ENCODE data around the gene ADAM8. TPM values are rescaled to one million over a fixed set of nuclear protein-coding genes. Genes with fewer than 3 reads are reported as not detected.

Gene ADAM8
- total RNA-seq, 3 donors from 2014 or later (not counting 1 experiment from before 2014, with no cell fraction given), result 357 to 682 (median 425) TPM

DNA sequence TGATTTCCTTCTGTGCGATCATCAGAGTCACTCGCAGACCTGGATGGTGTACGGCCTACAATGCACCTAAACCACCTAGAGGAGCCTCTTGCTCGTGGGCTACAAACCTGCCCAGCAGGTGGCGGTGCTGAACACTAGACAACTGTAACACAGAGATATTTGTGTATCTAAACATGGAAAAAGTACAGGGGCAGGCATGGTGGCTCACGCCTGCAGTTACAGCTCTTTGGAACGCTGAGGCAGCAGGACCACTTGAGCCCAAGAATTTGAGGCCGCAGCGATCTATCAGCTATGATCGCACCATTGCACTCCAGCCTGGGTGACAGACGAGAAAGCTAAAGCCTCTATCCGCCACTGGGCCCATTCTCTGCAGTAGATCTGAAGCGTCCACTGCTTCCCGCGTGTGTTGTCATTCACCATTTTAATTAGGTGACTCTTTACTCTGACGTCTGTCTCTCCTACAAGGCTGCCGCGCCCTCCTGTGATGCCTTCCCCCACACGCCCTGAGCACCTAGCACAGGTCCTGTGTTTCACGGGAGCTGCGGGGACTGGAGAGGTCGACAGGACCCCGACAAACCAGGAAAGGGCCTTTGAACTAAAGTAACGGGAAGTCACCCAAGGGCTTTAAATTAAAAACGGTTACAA, 31.2 kb upstream of the ADAM8 start:
- ATAC-seq, result peak; percentile 28 to 45 (median 42)
- TF ChIP-seq, protein P1, sequence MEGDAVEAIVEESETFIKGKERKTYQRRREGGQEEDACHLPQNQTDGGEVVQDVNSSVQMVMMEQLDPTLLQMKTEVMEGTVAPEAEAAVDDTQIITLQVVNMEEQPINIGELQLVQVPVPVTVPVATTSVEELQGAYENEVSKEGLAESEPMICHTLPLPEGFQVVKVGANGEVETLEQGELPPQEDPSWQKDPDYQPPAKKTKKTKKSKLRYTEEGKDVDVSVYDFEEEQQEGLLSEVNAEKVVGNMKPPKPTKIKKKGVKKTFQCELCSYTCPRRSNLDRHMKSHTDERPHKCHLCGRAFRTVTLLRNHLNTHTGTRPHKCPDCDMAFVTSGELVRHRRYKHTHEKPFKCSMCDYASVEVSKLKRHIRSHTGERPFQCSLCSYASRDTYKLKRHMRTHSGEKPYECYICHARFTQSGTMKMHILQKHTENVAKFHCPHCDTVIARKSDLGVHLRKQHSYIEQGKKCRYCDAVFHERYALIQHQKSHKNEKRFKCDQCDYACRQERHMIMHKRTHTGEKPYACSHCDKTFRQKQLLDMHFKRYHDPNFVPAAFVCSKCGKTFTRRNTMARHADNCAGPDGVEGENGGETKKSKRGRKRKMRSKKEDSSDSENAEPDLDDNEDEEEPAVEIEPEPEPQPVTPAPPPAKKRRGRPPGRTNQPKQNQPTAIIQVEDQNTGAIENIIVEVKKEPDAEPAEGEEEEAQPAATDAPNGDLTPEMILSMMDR (IDR thresholded peaks at IDR 0.05), result peak; percentile 69
- Mint-ChIP-seq H3K27me3 (ENCODE audit: low read depth in 2 of 2) (no peaks in the 10 kb centered on the region), H3K4me3 (peak overlapping the region; percentile 99), H3K9me3 (no peaks in the 10 kb centered on the region), H3K4me1 (peaks cover 21 to 36% of the 10 kb centered on the region in 2 donors), H3K27ac (peak overlapping the region; percentile 99), H3K36me3 (no peaks in the 10 kb centered on the region)
- Histone ChIP-seq H3K27ac (ENCODE audit: low read length) (peak overlapping the region; percentile 99), H3K9me3 (ENCODE audit: control insufficient read depth, insufficient read depth, low read length) (no peaks in the 10 kb centered on the region), H3K27me3 (ENCODE audit: control insufficient read depth, insufficient read depth, low read length) (no peaks in the 10 kb centered on the region), H3K36me3 (ENCODE audit: control insufficient read depth, insufficient read depth, low read length) (peaks cover 32% of the 10 kb centered on the region), H3K4me1 (ENCODE audit: control insufficient read depth, insufficient read depth, low read length) (peaks cover 31% of the 10 kb centered on the region), H3K4me3 (ENCODE audit: low read length) (peak overlapping the region; percentile 89)
- intact Hi-C loops (cut with micrococcal nuclease), result loop anchor here (1.0 kb wide), 1 partner anchor 30 kb away; no protein-coding TSS in a partner anchor
- WGBS (ENCODE audit: insufficient coverage), result 2% methylated on average over 25 of the region's 25 CpGs
- DNase-seq, result peak; percentile 71 to 93

DNA sequence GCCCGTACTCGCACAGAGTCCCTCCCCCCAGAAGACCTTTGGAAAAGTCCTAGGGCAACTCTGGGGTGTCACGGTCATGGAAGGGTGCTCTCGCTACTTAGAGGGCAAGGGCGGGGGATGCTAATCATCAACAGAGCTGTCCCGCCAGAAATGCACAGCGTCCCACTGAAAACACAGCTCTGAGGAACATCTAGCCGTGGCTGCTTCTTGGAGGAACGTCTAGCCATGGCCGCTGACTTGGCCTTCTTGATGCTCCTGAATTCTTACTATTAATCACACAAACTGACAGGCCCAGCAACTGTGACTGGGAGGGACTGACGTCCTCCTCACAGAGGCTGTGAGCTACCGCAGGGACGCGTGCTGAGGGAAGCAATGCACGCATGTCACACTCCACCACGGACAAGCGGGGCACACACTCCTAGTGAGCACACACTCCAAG, 30.3 kb upstream of the ADAM8 start:
- Mint-ChIP-seq H3K4me3 (no peak overlapping the region), H3K4me1 (peaks cover 25 to 36% of the 10 kb centered on the region in 2 donors), H3K27me3 (ENCODE audit: low read depth in 2 of 2) (no peaks in the 10 kb centered on the region), H3K27ac (peak overlapping the region; percentile 99), H3K9me3 (no peaks in the 10 kb centered on the region), H3K36me3 (no peaks in the 10 kb centered on the region)
- no peaks in the 10 kb centered on the region for H3K9me3 ChIP-seq (ENCODE audit: control insufficient read depth, insufficient read depth, low read length)
- no peak overlapping the region for H3K4me3 ChIP-seq (ENCODE audit: low read length)
- H3K27me3 ChIP-seq (ENCODE audit: control insufficient read depth, insufficient read depth, low read length), result no peaks in the 10 kb centered on the region
- 92% methylated on average over 17 of the region's 17 CpGs for WGBS (ENCODE audit: insufficient coverage)
- TF ChIP-seq, protein P1 (IDR thresholded peaks at IDR 0.05), result no peak
- ATAC-seq, result no peak
- peaks cover 31% of the 10 kb centered on the region for H3K4me1 ChIP-seq (ENCODE audit: control insufficient read depth, insufficient read depth, low read length)
- no peak for DNase-seq
- peak overlapping the region; percentile 99 for H3K27ac ChIP-seq (ENCODE audit: low read length)
- H3K36me3 ChIP-seq (ENCODE audit: control insufficient read depth, insufficient read depth, low read length), result peaks cover 32% of the 10 kb centered on the region
- intact Hi-C loops (cut with micrococcal nuclease), result no loop called here

DNA sequence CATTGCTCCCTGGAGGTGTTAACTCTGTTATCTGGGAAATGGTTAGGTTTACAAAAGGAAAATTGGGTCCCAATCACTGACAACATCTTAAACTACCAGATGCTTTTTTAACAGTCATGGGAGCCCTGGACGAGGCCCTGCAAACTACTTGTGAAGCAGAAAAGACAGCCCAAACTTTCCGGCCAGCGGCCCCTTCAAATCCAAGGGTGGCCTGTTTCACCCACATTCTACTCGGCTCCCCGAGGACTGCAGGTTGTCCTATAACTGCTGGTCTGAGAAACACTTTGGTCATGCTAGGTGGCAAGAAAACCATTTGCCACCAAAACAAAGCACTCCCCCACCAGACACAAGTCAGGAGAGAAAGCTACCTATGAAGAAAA, 29.4 kb upstream of the ADAM8 start:
- Mint-ChIP-seq H3K4me1 (peaks cover 25 to 36% of the 10 kb centered on the region in 2 donors), H3K27ac (peak overlapping the region; percentile 23 to 99), H3K4me3 (no peak overlapping the region), H3K36me3 (no peaks in the 10 kb centered on the region), H3K27me3 (ENCODE audit: low read depth in 2 of 2) (no peaks in the 10 kb centered on the region), H3K9me3 (no peaks in the 10 kb centered on the region)
- 97% methylated on average over 5 of the region's 5 CpGs for WGBS (ENCODE audit: insufficient coverage)
- H3K27ac ChIP-seq (ENCODE audit: low read length), result peak overlapping the region; percentile 46
- H3K4me1 ChIP-seq (ENCODE audit: control insufficient read depth, insufficient read depth, low read length), result peaks cover 31% of the 10 kb centered on the region
- no peak for ATAC-seq
- no peak overlapping the region for H3K4me3 ChIP-seq (ENCODE audit: low read length)
- intact Hi-C loops (cut with micrococcal nuclease), result no loop called here
- TF ChIP-seq, protein P1 (IDR thresholded peaks at IDR 0.05), result no peak
- H3K9me3 ChIP-seq (ENCODE audit: control insufficient read depth, insufficient read depth, low read length), result no peaks in the 10 kb centered on the region
- peaks cover 26% of the 10 kb centered on the region for H3K36me3 ChIP-seq (ENCODE audit: control insufficient read depth, insufficient read depth, low read length)
- DNase-seq, result no peak
- H3K27me3 ChIP-seq (ENCODE audit: control insufficient read depth, insufficient read depth, low read length), result no peaks in the 10 kb centered on the region

DNA sequence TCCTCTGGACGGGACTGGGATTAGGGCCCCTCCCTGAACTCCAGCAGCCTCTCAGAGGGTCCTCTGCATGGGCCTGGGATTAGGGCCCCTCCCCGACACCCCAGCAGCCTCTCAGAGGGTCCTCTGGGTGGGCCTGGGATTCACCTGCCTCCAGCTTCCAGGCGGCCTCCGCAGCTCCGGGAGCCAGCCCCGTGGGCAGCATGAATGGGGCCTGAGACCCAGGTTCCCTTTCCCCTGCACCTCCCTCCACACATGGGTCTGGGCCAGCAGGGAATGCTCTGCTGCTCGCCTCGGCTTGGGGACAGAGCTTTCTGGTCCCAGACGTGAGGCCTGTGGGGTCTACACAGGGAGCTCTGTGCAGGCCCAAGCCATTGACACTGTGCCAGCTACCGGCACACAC, 26.5 kb upstream of the ADAM8 start:
- Mint-ChIP-seq H3K4me1 (peaks cover 24 to 35% of the 10 kb centered on the region in 2 donors), H3K27ac (no peak overlapping the region), H3K27me3 (ENCODE audit: low read depth in 2 of 2) (no peaks in the 10 kb centered on the region), H3K9me3 (no peaks in the 10 kb centered on the region), H3K36me3 (peaks cover 15% of the 10 kb centered on the region), H3K4me3 (no peak overlapping the region)
- H3K4me1 ChIP-seq (ENCODE audit: control insufficient read depth, insufficient read depth, low read length), result peaks cover 23% of the 10 kb centered on the region
- H3K36me3 ChIP-seq (ENCODE audit: control insufficient read depth, insufficient read depth, low read length), result peaks cover 30% of the 10 kb centered on the region
- no peak overlapping the region for H3K4me3 ChIP-seq (ENCODE audit: low read length)
- TF ChIP-seq, protein P1 (IDR thresholded peaks at IDR 0.05), result no peak
- no peak overlapping the region for H3K27ac ChIP-seq (ENCODE audit: low read length)
- H3K9me3 ChIP-seq (ENCODE audit: control insufficient read depth, insufficient read depth, low read length), result no peaks in the 10 kb centered on the region
- no peak for ATAC-seq
- no peak for DNase-seq
- no peaks in the 10 kb centered on the region for H3K27me3 ChIP-seq (ENCODE audit: control insufficient read depth, insufficient read depth, low read length)
- WGBS (ENCODE audit: insufficient coverage), result 95% methylated on average over 10 of the region's 10 CpGs
- intact Hi-C loops (cut with micrococcal nuclease), result no loop called here

All from natural killer cell (primary cell).